Measurements from ENCODE around the gene ENAH. TPM values are rescaled to one million over a fixed set of nuclear protein-coding genes. Genes with fewer than 3 reads are reported as not detected.
A peak's percentile ranks its signal among the peaks of the same experiment; 100 is the strongest.

ENAH gene
- total and polyA plus RNA-seq, 4 donors: 15.5 to 89.4 (median 48.4) TPM

GRCh38 chr1:225534772-225535171, 118.2 kb downstream of the ENAH start:
- ATAC-seq (ENCODE audit: insufficient read depth, low FRiP score): no peak
- H3K9ac ChIP-seq (ENCODE audit: insufficient read depth in 1 of 2, low read length in 2 of 2): peak overlapping the region in 1 of 2 donors; percentile 7
- H3K4me3 ChIP-seq: no peak overlapping the region
- WGBS, 2 donors: 95 to 97% methylated on average over 2 of the region's 2 CpGs
- H3K36me3 ChIP-seq (ENCODE audit: control insufficient read depth in 4 of 4, insufficient read depth in 4 of 4, low read length in 4 of 4): peaks cover 0 to 4% (median 0%) of the 10 kb centered on the region in 4 donors
- no peaks in the 10 kb centered on the region for H3K9me3 ChIP-seq (ENCODE audit: control insufficient read depth in 4 of 4, insufficient read depth in 3 of 4, low read length in 3 of 4)
- H3K27ac ChIP-seq (ENCODE audit: low read depth in 1 of 2, low read length in 1 of 2): no peak overlapping the region
- DNase-seq: no peak
- H3K27me3 ChIP-seq (ENCODE audit: control insufficient read depth in 3 of 3, insufficient read depth in 3 of 3, low read length in 2 of 3): no peaks in the 10 kb centered on the region
- H3K4me1 ChIP-seq (ENCODE audit: control insufficient read depth in 5 of 5, insufficient read depth in 5 of 5, low read length in 5 of 5): peaks cover 0 to 34% (median 5%) of the 10 kb centered on the region in 5 donors
- no peak for TF ChIP-seq CTCF (IDR thresholded peaks at IDR 0.05; ENCODE audit: control extremely low read depth, extremely low read depth)

DNA sequence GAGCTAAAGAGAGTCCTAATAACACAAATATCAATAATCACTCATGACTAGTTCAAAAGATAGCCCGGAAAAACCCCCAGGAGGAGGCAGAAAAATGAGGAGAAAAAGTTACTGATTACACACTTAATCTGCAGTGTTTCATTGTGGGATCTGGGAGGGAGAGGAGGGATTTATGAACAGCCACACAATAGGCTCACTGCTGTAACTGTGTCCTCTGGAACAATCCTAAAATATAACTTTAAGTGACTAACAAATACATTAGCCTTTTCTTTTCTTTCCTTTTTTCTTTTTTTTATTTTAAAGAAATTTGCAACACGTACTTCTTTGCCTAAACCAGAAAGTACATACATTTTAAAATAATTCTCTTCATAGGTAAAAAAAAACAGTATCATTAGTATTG, 118.8 kb downstream of the ENAH start:
- WGBS, 2 donors: 88 to 89% methylated on average over 2 of the region's 2 CpGs
- Histone ChIP-seq H3K9me3 (ENCODE audit: control insufficient read depth in 4 of 4, insufficient read depth in 3 of 4, low read length in 3 of 4) (no peaks in the 10 kb centered on the region), H3K4me3 (no peak overlapping the region), H3K36me3 (ENCODE audit: control insufficient read depth in 4 of 4, insufficient read depth in 4 of 4, low read length in 4 of 4) (peaks cover 0 to 10% (median 2%) of the 10 kb centered on the region in 4 donors), H3K4me1 (ENCODE audit: control insufficient read depth in 5 of 5, insufficient read depth in 5 of 5, low read length in 5 of 5) (peaks cover 0 to 34% (median 5%) of the 10 kb centered on the region in 5 donors), H3K9ac (ENCODE audit: insufficient read depth in 1 of 2, low read length in 2 of 2) (no peak overlapping the region), H3K27ac (ENCODE audit: low read depth in 1 of 2, low read length in 1 of 2) (no peak overlapping the region), H3K27me3 (ENCODE audit: control insufficient read depth in 3 of 3, insufficient read depth in 3 of 3, low read length in 2 of 3) (no peaks in the 10 kb centered on the region)
- ATAC-seq (ENCODE audit: insufficient read depth, low FRiP score) (no peak), DNase-seq (no peak)
- no peak for TF ChIP-seq CTCF (IDR thresholded peaks at IDR 0.05; ENCODE audit: control extremely low read depth, extremely low read depth)

DNA sequence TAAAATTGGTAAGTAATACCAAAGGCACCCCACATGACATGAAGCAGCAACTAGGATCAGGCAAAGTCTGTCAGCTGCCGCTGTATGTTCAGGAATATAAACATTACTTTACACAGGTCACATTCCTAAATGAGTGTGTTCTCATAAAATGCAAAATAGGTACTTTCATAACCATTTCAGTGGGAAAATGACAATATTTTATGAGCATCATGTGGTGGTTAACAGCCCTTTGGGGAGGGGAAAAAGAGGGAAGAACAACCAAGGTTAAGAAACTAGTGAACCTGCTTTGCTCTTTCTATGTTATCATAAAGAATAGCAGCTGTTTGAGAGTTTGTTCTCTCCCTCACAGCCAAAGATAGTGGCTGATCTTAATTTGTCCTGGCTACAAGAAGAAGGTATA, 119.7 kb downstream of the ENAH start:
- Histone ChIP-seq H3K9ac (ENCODE audit: insufficient read depth in 1 of 2, low read length in 2 of 2) (no peak overlapping the region), H3K4me1 (ENCODE audit: control insufficient read depth in 5 of 5, insufficient read depth in 5 of 5, low read length in 5 of 5) (peaks cover 0 to 34% (median 5%) of the 10 kb centered on the region in 5 donors), H3K9me3 (ENCODE audit: control insufficient read depth in 4 of 4, insufficient read depth in 3 of 4, low read length in 3 of 4) (no peaks in the 10 kb centered on the region), H3K4me3 (no peak overlapping the region), H3K36me3 (ENCODE audit: control insufficient read depth in 4 of 4, insufficient read depth in 4 of 4, low read length in 4 of 4) (peaks cover 0 to 10% (median 3%) of the 10 kb centered on the region in 4 donors), H3K27ac (ENCODE audit: low read depth in 1 of 2, low read length in 1 of 2) (no peak overlapping the region), H3K27me3 (ENCODE audit: control insufficient read depth in 3 of 3, insufficient read depth in 3 of 3, low read length in 2 of 3) (no peaks in the 10 kb centered on the region)
- DNase-seq (no peak), ATAC-seq (ENCODE audit: insufficient read depth, low FRiP score) (no peak)
- WGBS, 2 donors: 83 to 94% methylated on average over 1 of the region's 1 CpG
- no peak for TF ChIP-seq CTCF (IDR thresholded peaks at IDR 0.05; ENCODE audit: control extremely low read depth, extremely low read depth)

Measured in lung (tissue), 12 donors.